NCI-H446 treated with DMSO at 0.1 percent for 48 hours (cell line): ENCODE measurements around the gene BCAR1.
"Not testable (repeated sequence)": the region's sequence is repeated elsewhere in the genome, so short reads cannot be mapped to it uniquely, and the experiment has no call there.

Experiments used
- DNase-seq: peaks from one replicate; lab custom pipeline; 2025; lab: John Stamatoyannopoulos, UW

The BCAR1 gene

DNA sequence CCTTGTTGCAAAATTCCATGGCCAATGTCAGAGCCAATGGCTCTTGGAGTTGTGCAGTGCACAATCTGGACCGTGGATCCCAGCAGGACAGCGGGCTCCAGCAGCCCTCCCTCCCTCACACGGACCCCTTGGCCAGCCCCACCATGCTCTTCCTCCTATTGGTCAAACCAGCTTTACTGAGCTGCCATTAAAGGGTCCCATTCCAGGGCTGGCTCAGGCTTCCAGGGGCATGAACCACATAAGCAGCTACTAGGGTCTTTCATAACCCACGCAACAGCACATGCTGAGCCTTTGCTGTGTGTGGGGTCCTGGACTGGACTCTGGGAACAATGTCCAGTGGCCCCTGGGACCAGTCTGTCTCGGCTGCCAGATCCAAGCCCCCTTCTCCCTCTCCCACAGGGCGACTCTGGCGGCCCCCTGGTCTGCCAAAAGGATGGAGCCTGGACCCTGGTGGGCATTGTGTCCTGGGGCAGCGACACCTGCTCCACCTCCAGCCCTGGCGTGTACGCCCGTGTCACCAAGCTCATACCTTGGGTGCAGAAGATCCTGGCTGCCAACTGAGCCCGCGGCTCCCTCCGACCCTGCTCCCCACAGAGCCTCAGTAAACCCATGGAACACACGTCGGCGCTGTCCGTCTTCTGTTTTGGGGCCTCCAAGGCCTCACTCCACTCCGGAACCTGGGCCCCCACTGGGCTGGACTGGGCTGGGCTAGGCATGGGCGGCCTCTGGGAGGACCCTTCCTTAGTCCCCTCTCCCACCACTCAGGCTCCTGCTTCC lies 26.9 kb downstream of the BCAR1 start:
- DNase-seq, result no peak

DNA sequence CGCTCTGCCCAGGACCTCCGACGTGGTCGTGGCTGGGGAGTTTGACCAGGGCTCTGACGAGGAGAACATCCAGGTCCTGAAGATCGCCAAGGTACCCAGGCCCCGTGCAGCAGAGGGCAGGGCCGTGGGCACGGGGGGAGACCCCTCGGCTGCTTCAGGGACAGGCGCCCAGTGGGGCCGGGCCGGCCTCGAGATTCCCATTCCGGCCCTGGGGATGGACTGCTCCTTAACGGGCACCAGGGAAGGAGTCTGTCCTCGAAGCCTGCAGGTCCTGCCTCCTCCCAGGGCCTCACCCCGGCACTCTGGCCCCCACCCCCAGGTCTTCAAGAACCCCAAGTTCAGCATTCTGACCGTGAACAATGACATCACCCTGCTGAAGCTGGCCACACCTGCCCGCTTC lies 28.3 kb downstream of the BCAR1 start:
- not testable (repeated sequence) for DNase-seq

DNA sequence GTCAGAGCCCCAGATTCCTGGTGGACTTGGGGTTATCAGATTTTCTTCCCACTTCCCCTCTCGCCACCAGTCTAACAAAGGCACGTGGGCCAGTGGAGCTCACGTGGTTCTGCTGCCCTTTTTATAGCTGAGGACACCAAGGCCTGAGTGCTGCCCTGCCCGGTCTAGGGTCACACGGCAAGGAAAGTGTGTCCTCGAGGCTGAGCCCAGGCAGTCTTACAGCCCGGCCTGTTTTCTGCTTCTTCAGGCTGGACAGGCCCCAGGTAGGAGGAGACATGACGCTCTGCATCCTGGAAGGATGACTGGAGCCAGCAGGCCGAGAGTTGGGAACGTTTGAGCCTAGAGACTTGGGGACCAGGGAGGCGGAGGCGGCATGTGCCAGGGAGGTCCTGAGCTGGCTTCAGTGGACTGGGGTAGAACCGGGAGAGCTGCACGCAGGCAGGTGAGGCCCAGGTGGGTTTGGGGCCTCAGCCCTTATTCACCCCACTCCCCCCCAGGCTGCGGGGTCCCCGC lies 29.1 kb downstream of the BCAR1 start:
- no peak for DNase-seq

DNA sequence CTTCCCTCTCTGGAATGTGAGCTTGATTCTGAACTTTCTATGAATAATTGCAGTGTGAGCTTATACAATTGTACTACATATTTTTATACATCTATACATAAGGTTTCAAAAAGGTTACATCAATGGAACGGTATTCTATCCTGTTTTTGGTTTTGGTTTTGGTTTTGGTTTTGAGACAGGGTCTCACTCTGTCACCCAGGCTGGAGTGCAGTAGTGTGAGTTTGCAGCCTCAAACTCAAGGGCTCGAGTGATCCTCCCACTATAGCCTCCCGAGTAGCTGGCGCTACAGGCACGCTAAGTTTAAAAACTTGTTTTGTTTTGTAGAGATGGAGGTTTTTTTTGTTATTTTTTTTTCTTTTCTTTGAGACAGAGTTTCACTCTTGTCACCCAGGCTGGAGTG lies 31.6 kb downstream of the BCAR1 start:
- DNase-seq, result no peak

DNA sequence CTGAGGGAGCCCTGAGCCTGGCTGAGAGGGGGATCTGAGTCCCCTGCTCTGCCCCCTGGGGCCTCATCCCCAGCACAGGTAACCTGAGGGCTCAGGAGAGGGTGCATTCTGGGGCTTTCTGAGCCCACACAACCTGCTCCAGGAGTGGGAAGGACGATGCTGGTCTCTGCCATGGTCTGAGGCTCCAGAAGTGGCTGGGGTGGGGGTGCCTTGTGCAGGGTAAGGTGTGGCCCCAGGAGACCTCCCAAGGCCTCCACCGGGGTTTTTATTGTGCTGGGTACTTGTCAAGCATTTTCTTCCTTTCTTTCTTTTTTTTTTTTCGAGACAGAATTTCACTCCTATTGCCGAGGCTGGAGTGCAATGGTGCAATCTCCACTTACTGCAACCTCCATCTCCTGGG lies 32.3 kb downstream of the BCAR1 start:
- DNase-seq, result no peak

DNA sequence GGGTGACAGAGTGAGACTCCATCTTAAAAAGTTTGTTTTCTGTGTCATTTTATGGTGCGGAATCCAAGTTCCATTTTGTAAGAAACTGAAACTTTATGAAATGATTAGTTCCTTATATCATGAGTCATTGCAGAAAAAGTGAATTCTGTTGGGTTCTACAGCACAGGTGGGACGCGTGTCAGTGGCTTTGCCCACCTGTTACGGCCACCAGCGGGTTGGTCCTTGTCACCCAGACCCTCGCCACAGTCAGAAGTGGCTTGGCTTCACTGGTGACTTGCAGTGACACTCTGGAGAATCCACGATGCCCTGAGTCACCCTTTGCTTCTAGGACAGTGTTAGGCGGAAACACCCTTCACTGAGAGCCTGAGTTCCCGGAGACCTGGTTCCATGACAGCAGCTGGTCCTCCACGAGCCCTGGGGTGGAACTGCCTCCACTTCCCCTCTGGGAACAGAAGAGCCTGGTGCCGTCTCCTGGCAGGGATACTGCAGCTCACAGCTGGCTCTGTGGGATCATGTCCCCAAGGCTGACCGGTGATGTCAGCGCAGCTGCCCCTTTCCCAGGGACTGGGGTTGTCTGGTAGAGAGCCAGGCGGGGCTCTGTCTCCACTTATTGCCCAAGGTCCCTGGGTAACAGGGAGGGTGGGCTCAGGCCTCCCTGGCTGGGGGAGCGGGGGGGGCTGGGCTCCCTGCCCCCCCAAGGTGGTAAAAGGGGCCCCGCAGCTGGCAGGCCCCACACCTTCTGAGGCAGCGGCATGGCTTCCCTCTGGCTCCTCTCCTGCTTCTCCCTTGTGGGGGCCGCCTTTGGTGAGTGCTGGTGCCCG lies 33.0 kb downstream of the BCAR1 start, which contains the start of gene CTRB1:
CTRB1 (plus strand) TSS at position 733 of the 821 bp plus-strand sequence; CDS start at position 753, 20 bp downstream.
- no peak for DNase-seq

DNA sequence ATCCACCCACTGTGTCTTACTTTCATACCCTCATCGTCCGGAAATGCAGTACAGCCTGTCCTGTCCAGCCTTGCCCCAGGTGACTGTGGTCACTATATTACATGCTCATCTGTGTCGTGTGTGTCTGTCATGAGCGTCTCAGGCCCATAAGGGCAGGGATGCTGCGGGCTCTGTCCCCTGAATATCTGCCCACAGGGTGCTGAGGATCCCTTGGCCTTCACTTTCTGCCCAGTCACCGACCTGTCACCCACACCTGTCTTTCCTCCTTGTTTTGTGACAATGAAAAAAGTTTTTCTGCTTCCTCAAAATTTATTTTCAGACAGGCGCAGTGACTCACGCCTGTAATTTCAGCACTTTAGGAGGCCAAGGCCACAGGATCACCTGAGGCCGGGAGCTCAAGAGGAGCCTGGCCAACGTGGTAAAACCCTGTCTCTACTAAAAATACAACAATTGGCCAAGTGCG lies 34.0 kb downstream of the BCAR1 start:
- no peak for DNase-seq

DNA sequence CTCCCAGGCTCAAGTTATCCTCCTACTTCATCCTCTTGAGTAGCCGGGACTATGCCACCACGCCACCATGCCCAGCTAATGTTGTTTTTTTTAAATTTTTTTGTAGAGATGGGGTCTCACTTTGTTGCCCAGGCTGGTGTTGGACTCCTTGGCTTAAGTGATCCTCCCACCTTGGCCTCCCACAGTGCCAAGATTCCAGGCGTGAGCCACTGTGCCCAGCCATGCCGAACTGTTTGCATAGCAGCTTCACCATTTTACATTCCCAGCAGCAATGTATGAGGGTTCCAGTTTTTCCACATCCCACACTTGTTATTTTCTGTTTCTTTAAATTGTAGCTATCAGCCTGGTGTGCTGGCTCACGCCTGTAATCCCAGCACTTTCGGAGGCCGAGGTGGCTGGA lies 34.8 kb downstream of the BCAR1 start:
- DNase-seq, result no peak

DNA sequence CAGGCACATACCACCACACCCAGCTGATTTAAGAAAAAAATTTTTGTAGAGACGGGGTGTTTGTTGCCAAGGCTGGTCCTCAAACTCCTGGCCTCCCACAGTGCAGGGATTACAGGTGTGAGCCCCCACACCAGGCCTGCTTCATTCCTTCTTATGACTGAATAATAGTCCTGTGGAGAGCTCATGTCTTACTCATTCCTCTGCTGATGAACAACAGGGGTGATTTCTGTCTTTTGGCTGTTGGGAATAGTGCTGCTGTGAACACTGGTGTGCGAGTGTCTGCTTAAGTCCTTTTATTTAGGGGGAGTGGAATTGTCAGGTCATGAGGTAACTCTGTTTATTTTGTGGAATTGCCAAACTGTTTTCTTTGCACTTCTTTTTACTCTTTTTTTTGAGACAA lies 35.3 kb downstream of the BCAR1 start:
- no peak for DNase-seq

DNA sequence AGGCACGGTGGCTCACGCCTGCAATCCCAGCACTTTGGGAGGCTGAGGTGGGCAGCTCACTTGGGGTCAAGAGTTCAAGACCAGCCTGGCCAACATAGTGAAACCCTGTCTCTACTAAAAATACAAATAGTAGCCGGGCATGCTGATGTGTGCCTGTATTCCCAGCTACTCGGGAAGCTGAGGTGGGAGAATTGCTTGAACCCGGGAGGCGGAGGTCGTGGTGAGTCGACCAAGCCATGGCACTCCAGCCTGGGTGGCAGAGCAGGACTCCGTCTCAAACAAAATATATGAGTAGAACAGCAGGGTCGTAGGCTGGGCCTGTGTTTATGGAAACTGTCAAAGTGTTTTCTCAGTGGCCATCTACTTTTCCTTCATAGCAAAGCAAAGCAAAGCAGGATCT lies 40.1 kb downstream of the BCAR1 start:
- DNase-seq, result not testable (repeated sequence)

DNA sequence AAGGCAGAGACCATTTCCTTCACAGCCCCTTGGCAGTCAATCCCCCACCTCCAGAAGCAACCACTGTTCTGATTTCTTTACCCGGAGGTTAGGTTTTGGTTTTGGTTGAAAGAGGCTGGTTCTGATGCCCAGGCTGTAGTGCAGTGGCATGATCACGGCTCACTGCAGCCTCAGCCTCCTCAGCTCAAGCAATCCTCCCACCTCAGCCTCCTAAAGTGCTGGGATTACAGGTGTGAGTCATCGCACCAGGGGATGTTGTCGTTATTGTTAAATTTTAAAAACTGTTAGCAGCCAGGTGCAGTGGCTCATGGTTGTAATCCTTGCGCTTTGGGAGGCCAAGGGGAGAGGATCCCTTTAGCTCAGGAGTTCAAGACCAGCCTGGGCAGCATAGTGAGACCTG lies 41.5 kb downstream of the BCAR1 start:
- no peak for DNase-seq

DNA sequence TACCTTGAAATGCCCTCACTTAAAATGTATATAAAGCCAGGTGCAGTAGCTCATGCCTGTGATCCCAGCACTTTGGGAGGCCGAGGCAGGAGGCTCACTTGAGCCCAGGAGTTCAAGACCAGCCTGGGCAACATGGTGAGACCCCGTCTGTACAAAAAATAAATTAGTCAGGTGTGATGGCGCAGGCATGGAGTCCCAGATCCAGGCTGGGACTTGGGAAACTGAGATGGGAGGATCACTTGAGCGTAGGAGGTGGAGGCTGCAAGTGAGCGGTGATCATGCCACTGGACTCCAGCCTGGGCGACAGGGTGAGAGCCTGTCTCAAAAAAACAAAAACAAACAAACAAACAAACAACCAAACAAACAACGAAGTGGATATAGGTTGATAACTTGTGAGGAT lies 41.9 kb downstream of the BCAR1 start:
- not testable (repeated sequence) for DNase-seq

DNA sequence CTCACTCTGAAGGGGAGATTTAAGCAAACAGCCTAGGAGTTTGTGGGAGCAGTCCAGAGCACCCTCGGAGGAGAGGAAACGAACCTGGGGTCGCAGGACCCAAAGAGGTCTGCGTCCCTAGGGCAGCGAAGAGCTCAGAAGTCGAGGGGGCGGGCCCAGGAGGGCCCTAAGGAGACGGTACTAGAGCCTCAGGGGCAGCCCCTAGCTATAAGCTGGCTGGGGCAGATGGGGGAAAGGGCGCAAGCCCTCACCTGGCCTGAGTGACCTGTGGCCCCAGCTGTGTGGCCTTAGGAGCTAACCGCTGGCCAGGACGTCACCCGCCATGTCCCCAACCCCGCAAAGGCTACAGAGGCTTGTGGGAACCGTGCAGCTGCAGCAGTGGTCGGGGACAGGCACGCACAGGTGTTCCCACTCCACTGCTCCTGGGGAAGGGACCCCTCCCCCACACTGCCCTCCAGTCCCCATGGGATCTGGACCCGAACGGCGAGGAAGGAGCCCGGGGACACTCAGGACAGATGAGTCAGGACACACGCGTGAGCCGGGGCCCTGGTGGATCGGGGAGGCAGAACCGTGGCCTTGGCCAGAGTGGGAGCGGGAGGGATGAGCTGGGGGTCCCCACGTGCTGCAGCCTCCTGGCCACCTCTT lies 42.4 kb downstream of the BCAR1 start:
- DNase-seq, result no peak

DNA sequence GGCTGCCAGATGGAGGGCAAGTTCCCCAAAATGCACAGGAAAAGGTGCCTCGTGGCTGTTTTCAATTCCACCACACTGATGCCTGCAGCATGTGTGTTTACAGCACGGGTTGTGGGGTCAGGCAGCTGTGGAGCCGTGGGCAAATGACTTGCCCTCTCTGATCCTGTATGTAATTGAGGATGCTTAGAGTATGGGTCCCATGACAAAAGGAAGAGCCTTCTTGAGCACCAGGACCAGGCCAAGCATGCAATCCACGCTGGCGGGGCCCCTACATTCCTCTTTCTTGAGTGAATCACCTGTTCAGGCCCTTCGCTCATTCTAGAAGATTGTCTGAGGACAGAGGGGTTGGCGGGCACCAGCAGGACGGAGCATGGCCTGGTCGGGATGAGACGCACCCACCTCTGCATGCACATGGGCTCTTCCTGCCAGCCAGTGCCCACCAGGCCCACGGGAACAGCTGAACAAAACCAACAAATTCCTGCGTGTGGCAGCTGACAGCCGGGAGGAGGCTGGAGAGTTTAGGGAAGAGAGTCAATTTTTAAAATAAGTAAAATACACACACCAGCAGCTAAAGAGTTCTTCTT lies 43.1 kb downstream of the BCAR1 start:
- no peak for DNase-seq

DNA sequence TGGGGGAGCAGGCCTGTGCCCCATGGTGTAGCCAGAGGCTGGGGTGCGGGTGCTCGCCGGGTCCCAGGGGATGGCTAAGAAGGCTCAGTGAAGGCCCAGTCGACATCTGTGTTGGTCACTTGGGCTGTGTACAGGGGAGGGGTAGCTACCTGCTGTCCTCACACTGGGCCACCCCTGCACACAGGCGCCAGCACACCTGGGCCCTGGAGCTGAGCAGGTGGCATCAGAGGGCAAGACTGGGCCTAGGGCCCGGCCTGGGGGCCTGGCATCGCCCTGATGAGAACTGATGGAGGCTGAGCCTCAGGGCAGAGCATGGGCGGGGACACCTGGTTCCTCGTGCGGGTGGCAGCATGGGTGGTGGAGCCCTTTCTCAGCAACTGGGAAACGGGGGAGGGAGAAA lies 43.6 kb downstream of the BCAR1 start:
- DNase-seq, result no peak

DNA sequence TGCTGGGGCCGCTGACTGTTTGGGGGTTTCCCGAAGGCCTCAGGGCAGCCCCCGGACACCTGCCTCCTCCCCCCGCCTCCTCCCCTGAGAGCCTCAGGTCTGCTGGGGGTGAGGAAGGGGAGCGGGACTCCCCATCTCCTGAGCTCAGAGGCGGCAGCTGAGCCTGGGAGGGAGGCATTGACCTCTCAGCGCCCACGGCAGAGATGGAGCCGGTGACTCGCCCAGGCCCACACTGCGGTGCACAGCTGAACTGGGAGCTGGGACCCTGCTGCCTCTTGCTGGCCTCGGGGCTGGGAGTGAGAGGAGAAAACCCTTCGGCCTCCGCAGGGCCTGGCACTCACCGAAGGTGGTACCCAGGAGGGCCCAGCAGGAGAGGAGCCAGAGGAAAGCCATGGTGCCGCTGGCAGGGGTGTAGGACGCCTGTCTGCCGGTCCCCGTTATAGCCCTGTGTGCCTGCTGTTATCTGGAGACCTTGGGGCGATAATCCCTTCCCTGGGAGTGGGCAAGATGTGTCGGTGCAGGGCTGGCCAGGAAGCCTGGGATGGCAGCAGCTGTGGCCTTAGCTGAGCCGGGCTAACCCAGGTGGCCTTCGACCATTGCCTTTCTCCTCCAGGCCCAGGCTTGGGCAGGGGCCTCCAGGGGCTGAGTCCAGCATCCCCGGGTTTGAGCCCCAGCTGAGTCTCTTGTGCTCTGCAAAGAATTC lies 44.5 kb downstream of the BCAR1 start, which contains the start of gene CTRB2:
CTRB2 (minus strand) TSS at position 413 of the 703 bp plus-strand sequence; CDS start at position 393, 20 bp downstream.
- DNase-seq, result no peak

DNA sequence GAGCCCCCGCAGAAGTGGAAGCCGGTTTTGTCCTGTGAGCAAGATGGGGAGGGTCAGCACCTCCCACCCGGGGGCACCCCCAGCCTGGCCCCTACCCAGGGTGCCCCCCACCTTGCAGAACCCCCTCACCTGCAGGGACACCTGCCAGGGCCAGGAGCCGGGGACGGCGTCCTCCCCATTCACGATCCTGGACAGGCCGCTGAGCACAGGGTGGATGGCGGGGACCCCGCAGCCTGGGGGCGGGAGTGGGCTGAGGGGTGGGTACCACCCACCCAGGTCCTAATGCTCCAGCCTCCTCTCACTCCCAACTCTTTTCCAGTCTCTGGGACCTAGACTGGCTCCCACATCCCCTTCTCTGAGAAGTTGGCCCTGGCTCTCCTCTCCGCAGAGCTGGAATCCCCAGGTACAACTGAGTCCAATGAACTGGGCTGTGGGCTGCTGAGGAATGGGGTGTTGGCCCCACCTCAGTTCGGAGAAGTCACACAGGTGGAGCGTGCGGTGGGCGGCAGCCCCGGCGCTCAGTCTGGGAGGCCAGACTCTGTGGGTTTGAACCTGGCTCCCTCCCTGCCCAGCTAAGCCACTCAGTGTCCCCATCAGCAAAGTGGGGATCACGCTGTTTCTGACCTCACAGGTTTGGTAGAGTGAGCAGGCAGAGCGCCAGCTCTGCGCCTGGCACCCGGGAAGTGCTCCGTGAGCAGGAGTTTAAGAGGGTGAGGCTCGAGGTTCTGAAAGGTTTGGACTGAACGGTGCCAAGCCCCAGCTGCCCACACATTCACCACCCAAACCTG lies 45.3 kb downstream of the BCAR1 start:
- DNase-seq, result not testable (repeated sequence)

DNA sequence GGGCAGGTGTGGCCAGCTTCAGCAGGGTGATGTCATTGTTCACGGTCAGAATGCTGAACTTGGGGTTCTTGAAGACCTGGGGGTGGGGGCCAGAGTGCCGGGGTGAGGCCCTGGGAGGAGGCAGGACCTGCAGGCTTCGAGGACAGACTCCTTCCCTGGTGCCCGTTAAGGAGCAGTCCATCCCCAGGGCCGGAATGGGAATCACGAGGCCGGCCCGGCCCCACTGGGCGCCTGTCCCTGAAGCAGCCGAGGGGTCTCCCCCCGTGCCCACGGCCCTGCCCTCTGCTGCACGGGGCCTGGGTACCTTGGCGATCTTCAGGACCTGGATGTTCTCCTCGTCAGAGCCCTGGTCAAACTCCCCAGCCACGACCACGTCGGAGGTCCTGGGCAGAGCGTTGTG lies 46.0 kb downstream of the BCAR1 start:
- DNase-seq, result not testable (repeated sequence)

DNA sequence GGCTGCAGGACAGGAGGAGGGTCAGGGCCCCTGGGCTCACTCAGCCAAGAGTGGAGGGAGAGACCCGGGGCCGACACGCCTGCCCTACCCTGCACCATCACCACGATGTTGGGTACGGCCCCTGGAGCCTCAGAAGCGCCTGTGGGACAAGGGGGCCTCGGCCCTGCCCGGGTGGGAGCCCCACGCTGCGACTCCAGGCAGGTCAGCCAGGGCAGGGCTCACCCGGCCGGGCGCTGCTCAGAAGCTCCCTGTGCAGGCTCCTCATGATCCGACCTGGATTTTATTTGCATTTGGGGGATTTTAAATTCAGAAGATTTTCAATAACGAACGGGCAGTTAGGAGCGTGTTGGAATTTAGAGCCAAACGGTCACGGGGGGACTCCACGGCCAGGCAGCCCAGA lies 46.5 kb downstream of the BCAR1 start:
- not testable (repeated sequence) for DNase-seq

DNA sequence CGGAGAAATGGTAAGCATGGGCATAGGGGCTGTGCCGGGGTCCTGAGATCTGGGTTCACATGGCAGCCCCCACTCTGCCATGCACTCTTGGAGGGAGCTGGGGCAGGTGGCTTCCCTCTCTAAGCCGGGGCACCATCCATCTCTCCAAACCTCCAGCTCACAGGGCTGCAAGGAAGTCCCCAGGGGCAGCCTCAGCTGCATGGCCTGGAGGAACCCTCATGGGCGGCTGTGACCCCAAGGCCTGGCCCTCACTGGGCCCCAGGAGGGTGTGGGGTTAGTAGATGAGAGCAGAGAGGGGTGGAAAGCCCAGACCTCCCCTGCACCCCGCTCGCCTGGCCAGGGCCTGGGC lies 47.0 kb downstream of the BCAR1 start:
- no peak for DNase-seq
